Muscle layer of duodenum (tissue), 2 donors: ENCODE measurements around the gene NDUFV1.

Experiments
- H3K27ac ChIP-seq: one replicate; pipeline ENCODE4 v1.7.0; 2013; ENCODE audit warnings: mild to moderate bottlenecking, low read length
- H3K27me3 ChIP-seq: one replicate; pipeline ENCODE4 v1.7.0; 2013; ENCODE audit warnings: low read depth, mild to moderate bottlenecking, control low read depth, low read length
- H3K36me3 ChIP-seq, 2 donors: one replicate each; pipeline ENCODE4 v1.7.0; 2013; ENCODE audit warnings: low read length in 2 of 2, control low read depth in 1 of 2, mild to moderate bottlenecking in 1 of 2; ENCODE audit not compliant: insufficient read depth in 2 of 2, control insufficient read depth in 1 of 2
- H3K4me1 ChIP-seq, 2 donors: one replicate each; pipeline ENCODE4 v1.7.0; 2013; ENCODE audit warnings: low read length in 2 of 2, mild to moderate bottlenecking in 2 of 2, control low read depth in 1 of 2, moderate library complexity in 1 of 2; ENCODE audit not compliant: insufficient read depth in 2 of 2, control insufficient read depth in 1 of 2
- H3K4me3 ChIP-seq, 2 donors: one replicate each; pipeline ENCODE4 v1.7.0; 2013; ENCODE audit warnings: low read length in 2 of 2, low read depth in 1 of 2, mild to moderate bottlenecking in 1 of 2
- H3K9me3 ChIP-seq, 2 donors: one replicate each; pipeline ENCODE4 v1.7.0; 2013; ENCODE audit warnings: low read length in 2 of 2, control low read depth in 1 of 2, mild to moderate bottlenecking in 1 of 2; ENCODE audit not compliant: control insufficient read depth in 1 of 2
- donor health status: healthy.

The NDUFV1 gene

GRCh38 chr11:67638535-67639437, 32.0 kb downstream of the NDUFV1 start:
- Histone ChIP-seq H3K27ac (no peak overlapping the region), H3K36me3 (no peaks in the 10 kb centered on the region), H3K4me3 (no peak overlapping the region), H3K4me1 (no peaks in the 10 kb centered on the region), H3K9me3 (no peaks in the 10 kb centered on the region), H3K27me3 (peaks cover 4% of the 10 kb centered on the region)

DNA sequence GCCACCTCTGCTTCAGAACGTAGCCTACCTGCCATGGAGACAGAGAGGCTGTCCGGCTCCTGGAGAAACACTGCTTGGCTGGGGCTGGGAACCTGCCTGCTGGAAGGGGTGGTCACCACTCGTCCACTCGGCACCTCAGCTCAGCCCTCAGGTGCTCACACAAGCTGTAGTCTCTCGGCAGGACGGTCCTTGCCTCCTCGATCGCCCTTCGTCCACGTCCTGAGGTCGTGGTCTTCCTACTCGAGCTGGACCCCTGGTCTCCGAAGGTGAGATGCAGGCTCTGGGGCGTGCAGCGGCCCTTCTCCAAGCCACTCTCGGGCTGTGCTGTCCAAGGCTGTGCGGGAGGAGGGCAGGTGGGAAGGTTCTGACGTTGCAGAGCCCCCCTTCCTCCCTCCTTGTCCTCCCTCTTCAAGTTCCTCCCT, 32.7 kb downstream of the NDUFV1 start, which contains the start of gene TBX10:
TBX10 (minus strand) TSS at position 326 of the 422 bp plus-strand sequence; CDS start at position 35, 291 bp downstream.
- H3K27me3 ChIP-seq, result peaks cover 4% of the 10 kb centered on the region

DNA sequence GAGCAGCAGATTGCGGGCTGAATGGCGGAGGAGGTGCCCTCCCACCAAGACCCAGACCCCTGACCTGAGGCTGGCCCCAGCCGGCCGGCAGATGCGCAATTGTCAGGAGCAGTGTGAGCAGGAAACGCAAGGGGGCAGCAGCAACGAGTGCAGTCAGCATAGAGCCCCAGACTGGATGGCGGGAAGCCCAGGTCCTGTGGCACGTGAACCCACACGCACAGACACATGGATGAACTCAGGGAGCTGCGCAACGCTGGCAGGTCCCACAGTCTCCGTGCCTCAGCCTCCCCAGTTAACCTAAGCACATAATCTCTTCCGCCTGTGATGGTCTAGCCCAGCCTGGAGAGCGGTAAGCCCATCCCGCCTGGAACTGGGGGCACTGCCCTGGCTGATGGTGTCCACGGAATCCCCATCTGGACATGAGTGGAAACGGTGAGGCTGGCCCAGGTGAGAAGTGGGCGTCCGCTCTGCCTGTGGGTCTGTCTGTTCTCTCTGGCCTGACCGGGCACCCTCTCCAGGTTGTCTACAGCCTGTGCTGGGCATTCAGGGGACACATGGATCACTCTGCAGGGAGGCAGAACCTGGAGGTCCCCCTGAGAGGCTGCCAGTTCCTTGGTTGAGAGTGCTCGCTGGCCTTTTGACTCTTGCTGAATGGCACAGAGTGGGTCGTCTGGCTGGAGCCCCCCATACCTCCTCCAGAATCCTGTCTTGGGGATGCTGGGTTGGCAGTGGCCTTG, 33.5 kb downstream of the NDUFV1 start:
- Histone ChIP-seq H3K4me1 (no peaks in the 10 kb centered on the region), H3K27ac (no peak overlapping the region), H3K27me3 (peaks cover 4% of the 10 kb centered on the region), H3K36me3 (no peaks in the 10 kb centered on the region), H3K9me3 (no peaks in the 10 kb centered on the region), H3K4me3 (no peak overlapping the region)

More for the DNA sequence above, 32.7 kb downstream of the NDUFV1 start, which contains the start of gene TBX10:
- Histone ChIP-seq H3K4me1 (no peaks in the 10 kb centered on the region), H3K27ac (no peak within 1 kb of the TSS), H3K4me3 (no peak within 1 kb of the TSS), H3K36me3 (no peaks in the 10 kb centered on the region), H3K9me3 (no peaks in the 10 kb centered on the region)

- H3K36me3 ChIP-seq, result no peaks in the 10 kb centered on the region
- H3K4me3 ChIP-seq, result no peak overlapping the region
- peaks cover 4% of the 10 kb centered on the region for H3K27me3 ChIP-seq
- H3K9me3 ChIP-seq, result no peaks in the 10 kb centered on the region
- H3K27ac ChIP-seq, result no peak overlapping the region
- H3K4me1 ChIP-seq, result no peaks in the 10 kb centered on the region
Measured at GRCh38 chr11:67640758-67641337, 34.1 kb downstream of the NDUFV1 start.

GRCh38 chr11:67641338-67642172, 34.8 kb downstream of the NDUFV1 start:
- Histone ChIP-seq H3K36me3 (no peaks in the 10 kb centered on the region), H3K9me3 (no peaks in the 10 kb centered on the region), H3K4me3 (no peak overlapping the region), H3K27ac (no peak overlapping the region), H3K4me1 (no peaks in the 10 kb centered on the region), H3K27me3 (peaks cover 4% of the 10 kb centered on the region)

DNA sequence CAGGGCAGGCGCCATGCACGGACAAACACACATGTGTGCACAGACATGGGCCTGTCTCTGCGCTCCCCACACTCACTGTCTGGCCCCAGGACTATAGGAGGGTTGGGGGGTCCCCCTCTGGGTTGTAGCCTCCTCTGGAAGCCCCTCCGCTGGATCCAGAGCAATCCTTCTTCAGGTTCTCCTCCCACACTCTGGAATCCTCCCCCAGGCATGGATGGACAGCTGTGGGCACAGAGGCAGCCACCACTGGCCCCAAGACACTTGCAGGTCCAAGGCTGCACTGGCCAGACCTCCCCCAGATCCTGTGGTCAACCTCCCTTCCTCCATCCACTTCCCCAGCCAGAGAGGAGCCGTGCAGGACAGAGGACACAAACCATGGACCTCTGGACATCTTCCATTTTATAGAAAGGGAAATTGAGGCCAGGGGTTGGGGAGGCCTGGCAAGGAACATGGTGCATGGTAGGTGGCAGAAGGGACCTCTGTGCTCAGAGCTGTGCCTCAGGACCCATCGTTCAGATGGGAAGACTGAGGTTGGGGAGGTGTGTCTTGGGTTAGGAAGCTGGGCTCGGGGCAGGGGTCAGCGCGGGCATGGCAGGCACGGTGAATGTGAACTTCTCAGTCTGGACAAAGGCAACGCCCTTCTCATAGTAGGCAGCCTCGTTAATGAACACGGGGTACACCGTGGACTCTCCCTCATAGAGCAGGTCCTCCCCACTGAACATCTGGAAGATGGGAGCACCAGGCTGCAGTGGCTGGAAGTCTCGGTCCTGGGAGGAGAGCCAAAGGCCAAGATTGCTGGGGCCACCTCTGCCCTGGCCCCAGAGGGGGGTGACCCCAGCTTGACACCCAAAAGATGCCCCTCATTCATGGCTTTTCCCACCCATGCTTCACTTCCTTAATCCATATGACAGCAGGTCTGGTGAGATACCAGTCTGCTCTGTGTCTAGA, 35.7 kb downstream of the NDUFV1 start:
- Histone ChIP-seq H3K4me3 (no peak overlapping the region), H3K27ac (no peak overlapping the region), H3K36me3 (no peaks in the 10 kb centered on the region), H3K27me3 (peaks cover 4% of the 10 kb centered on the region), H3K9me3 (no peaks in the 10 kb centered on the region), H3K4me1 (no peaks in the 10 kb centered on the region)

DNA sequence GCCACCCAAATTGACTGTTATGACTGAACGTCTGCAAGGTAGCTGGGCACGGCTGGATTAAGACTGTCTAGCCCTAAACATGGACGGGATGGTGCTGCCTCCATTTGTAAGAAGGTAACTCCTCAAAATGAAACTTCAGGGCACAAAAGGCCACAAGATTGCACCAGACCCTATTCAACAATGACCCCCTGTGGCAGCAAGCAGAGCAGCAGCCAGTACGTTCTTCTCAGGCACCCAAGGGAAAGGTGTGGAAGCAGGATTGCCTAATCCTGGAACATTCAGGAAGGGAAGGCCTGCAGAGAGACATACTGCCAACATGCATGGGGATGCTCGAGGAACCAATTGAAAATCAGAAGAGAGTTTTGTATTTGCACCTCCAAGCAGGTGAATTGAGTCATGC, 37.3 kb downstream of the NDUFV1 start:
- peaks cover 4% of the 10 kb centered on the region for H3K27me3 ChIP-seq
- H3K4me1 ChIP-seq, result no peaks in the 10 kb centered on the region
- H3K36me3 ChIP-seq, result no peaks in the 10 kb centered on the region
- no peaks in the 10 kb centered on the region for H3K9me3 ChIP-seq
- H3K27ac ChIP-seq, result no peak overlapping the region
- no peak overlapping the region for H3K4me3 ChIP-seq

DNA sequence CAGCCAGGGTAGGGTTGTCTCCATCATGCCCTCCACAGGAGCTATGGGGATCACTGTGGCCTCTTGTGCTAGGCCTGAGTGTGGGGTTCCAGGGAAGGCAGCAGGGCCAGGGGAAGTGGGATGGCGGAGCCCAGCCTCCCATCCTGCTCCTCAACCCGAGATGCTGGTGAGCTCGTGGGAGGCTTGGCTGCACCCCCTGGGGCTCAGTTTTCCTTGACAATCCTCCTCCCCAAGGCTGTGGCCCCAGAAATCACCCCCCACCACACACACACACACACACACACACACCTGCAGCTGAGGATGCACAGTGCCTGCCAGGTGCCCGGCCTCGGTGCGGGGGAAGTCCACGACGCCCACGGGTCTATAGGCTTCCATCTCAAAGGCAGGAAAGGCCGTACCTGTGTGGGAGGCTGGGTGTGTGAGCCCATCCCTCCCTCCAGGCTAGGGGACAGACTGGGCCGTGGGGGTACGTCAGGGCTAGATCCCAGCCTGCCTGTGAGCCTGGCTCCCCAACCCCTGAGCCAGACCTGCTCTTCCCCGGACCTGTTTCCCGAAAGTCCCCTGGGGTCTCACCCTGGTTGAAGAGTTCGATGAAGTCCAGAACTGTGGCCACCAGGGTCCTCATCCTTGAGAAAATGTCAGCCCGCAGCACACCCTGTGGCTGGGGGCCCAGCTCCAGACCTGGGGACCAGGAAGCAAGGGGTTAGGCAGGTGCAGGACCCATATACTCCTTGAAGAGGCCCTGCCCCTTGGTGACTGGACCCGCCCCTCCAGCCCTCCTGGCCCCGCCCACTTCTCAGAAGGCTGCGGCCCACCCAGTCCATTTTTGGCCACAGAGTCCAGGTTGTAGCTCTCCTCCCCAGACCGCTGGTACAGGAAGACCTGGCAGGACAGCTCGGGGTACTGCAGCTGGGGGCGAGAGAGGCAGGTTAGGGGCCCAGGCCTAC, 38.0 kb downstream of the NDUFV1 start:
- Histone ChIP-seq H3K27ac (no peak overlapping the region), H3K9me3 (no peaks in the 10 kb centered on the region), H3K27me3 (peaks cover under 1% of the 10 kb centered on the region), H3K4me3 (no peak overlapping the region), H3K4me1 (no peaks in the 10 kb centered on the region), H3K36me3 (no peaks in the 10 kb centered on the region)

GRCh38 chr11:67645521-67646461, 39.1 kb downstream of the NDUFV1 start:
- Histone ChIP-seq H3K36me3 (no peaks in the 10 kb centered on the region), H3K27me3 (no peaks in the 10 kb centered on the region), H3K4me1 (no peaks in the 10 kb centered on the region), H3K4me3 (no peak overlapping the region), H3K9me3 (no peaks in the 10 kb centered on the region), H3K27ac (no peak overlapping the region)
